ENCODE data around the gene SLC34A1.

The SLC34A1 gene

GRCh38 chr5:177378884-177379883 lies 5.0 kb upstream of the SLC34A1 start:
- no peak for TF ChIP-seq GATA1 (IDR thresholded peaks at IDR 0.05; ENCODE audit: low read depth, low read length)
- peak; percentile 32 for TF ChIP-seq POLR2A (IDR thresholded peaks at IDR 0.05; ENCODE audit: low read length)
- peak; percentile 82 to 83 for DNase-seq

- TF ChIP-seq GATA1 (IDR thresholded peaks at IDR 0.05; ENCODE audit: low read depth, low read length) = no peak
- no peak for TF ChIP-seq POLR2A (IDR thresholded peaks at IDR 0.05; ENCODE audit: low read length)
- DNase-seq = no peak
These were observed 3.5 kb upstream of the SLC34A1 start for GRCh38 chr5:177380805-177381126.

GRCh38 chr5:177382423-177383029 lies 1.7 kb upstream of the SLC34A1 start:
- TF ChIP-seq POLR2A (IDR thresholded peaks at IDR 0.05; ENCODE audit: low read length) (no peak), GATA1 (IDR thresholded peaks at IDR 0.05; ENCODE audit: low read depth, low read length) (no peak)
- peak; percentile 33 to 46 for DNase-seq

- TF ChIP-seq GATA1 (IDR thresholded peaks at IDR 0.05; ENCODE audit: low read depth, low read length) = no peak
- TF ChIP-seq POLR2A (IDR thresholded peaks at IDR 0.05; ENCODE audit: low read length) = no peak
- DNase-seq = no peak
These were observed 1.1 kb upstream of the SLC34A1 start for GRCh38 chr5:177383181-177383580.

- no peak for DNase-seq
- TF ChIP-seq POLR2A (IDR thresholded peaks at IDR 0.05; ENCODE audit: low read length) (no peak), GATA1 (IDR thresholded peaks at IDR 0.05; ENCODE audit: low read depth, low read length) (no peak)
These were observed 1.5 kb downstream of the SLC34A1 start for GRCh38 chr5:177385720-177386119.

- TF ChIP-seq GATA1 (IDR thresholded peaks at IDR 0.05; ENCODE audit: low read depth, low read length) = no peak
- TF ChIP-seq POLR2A (IDR thresholded peaks at IDR 0.05; ENCODE audit: low read length) = no peak
- DNase-seq = no peak
These were observed 2.3 kb downstream of the SLC34A1 start for GRCh38 chr5:177386542-177386941.

GRCh38 chr5:177387405-177387804 lies 3.2 kb downstream of the SLC34A1 start:
- no peak for DNase-seq
- TF ChIP-seq POLR2A (IDR thresholded peaks at IDR 0.05; ENCODE audit: low read length) = no peak
- TF ChIP-seq GATA1 (IDR thresholded peaks at IDR 0.05; ENCODE audit: low read depth, low read length) = no peak

GRCh38 chr5:177388521-177389052 lies 4.4 kb downstream of the SLC34A1 start:
- no peak for DNase-seq
- TF ChIP-seq GATA1 (IDR thresholded peaks at IDR 0.05; ENCODE audit: low read depth, low read length) (no peak), POLR2A (IDR thresholded peaks at IDR 0.05; ENCODE audit: low read length) (no peak)

GRCh38 chr5:177389241-177390169 lies 5.3 kb downstream of the SLC34A1 start:
- no peak for TF ChIP-seq GATA1 (IDR thresholded peaks at IDR 0.05; ENCODE audit: low read depth, low read length)
- TF ChIP-seq POLR2A (IDR thresholded peaks at IDR 0.05; ENCODE audit: low read length) = no peak
- DNase-seq = no peak

- no peak for TF ChIP-seq POLR2A (IDR thresholded peaks at IDR 0.05; ENCODE audit: low read length)
- TF ChIP-seq GATA1 (IDR thresholded peaks at IDR 0.05; ENCODE audit: low read depth, low read length) = no peak
- peak; percentile 81 to 90 for DNase-seq
These were observed 6.4 kb downstream of the SLC34A1 start for GRCh38 chr5:177390363-177391300.

GRCh38 chr5:177392765-177393164 lies 8.5 kb downstream of the SLC34A1 start:
- TF ChIP-seq POLR2A (IDR thresholded peaks at IDR 0.05; ENCODE audit: low read length) (no peak), GATA1 (IDR thresholded peaks at IDR 0.05; ENCODE audit: low read depth, low read length) (no peak)

GRCh38 chr5:177393206-177393765 lies 9.1 kb downstream of the SLC34A1 start:
- DNase-seq = no peak
- TF ChIP-seq POLR2A (IDR thresholded peaks at IDR 0.05; ENCODE audit: low read length) = no peak
- TF ChIP-seq GATA1 (IDR thresholded peaks at IDR 0.05; ENCODE audit: low read depth, low read length) = no peak

More at GRCh38 chr5:177392765-177393164, 8.5 kb downstream of the SLC34A1 start:
- no peak for DNase-seq
